Upper lobe of left lung (tissue), 6 donors: ENCODE data around the gene ARHGAP19. TPM values are rescaled to one million over a fixed set of nuclear protein-coding genes. Genes with fewer than 3 reads are reported as not detected.

ENCODE experiments used
- ATAC-seq, 2 donors: fragments of 200-7000 bp; cut with Tn5 transposase; one replicate each; pipeline ENCODE4 v1.9.1; 2022; ENCODE audit warnings: mild to moderate bottlenecking in 2 of 2, moderate library complexity in 2 of 2; ENCODE audit not compliant: low FRiP score in 2 of 2
- DNase-seq, 2 donors: peaks; one replicate each; pipeline ENCODE4 v3.0.0-alpha.2; 2019 to 2020
- H3K27ac ChIP-seq, 4 donors: fragments of 200-600 bp; sonication (generic); one replicate each; pipeline ENCODE4 v1.5.1; 2016 to 2019
- H3K27me3 ChIP-seq, 4 donors: fragments of 200-600 bp; sonication (generic); one replicate each; pipeline ENCODE4 v1.5.1; 2017 to 2019
- H3K36me3 ChIP-seq, 4 donors: fragments of 200-600 bp; sonication (generic); one replicate each; pipeline ENCODE4 v1.5.1; 2016 to 2019
- H3K4me1 ChIP-seq, 4 donors: fragments of 200-600 bp; sonication (generic); one replicate each; pipeline ENCODE4 v1.5.1; 2018 to 2019
- H3K4me3 ChIP-seq, 4 donors: fragments of 200-600 bp; sonication (generic); one replicate each; pipeline ENCODE4 v1.5.1; 2017 to 2019; ENCODE audit warnings: mild to moderate bottlenecking in 2 of 4, moderate library complexity in 1 of 4
- H3K9me3 ChIP-seq, 4 donors: fragments of 200-600 bp; sonication (generic); one replicate each; pipeline ENCODE4 v1.5.1; 2018 to 2019
- CTCF ChIP-seq, 6 experiments: fragments of 450-650 bp in 4 of 6; fragments of 200-600 bp in 2 of 6; sonication (generic) in 2 of 6; IDR thresholded peaks; one replicate each; pipeline ENCODE4 v1.5.1; 2016 to 2019; ENCODE audit warnings: antibody characterized with exemption in 6 of 6
- EP300 ChIP-seq, 4 donors: sonication (generic); formaldehyde crosslinking; IDR thresholded peaks; one replicate each; pipeline ENCODE4 v1.5.1; 2017; ENCODE audit warnings: antibody characterized with exemption in 4 of 4, control low read depth in 2 of 4
- POLR2A ChIP-seq, 4 donors: fragments of 450-650 bp; IDR thresholded peaks; one replicate each; pipeline ENCODE4 v1.5.1; 2016 to 2017; ENCODE audit warnings: antibody characterized with exemption in 4 of 4, mild to moderate bottlenecking in 2 of 4
- POLR2AphosphoS5 ChIP-seq, 2 donors: sonication (generic); formaldehyde crosslinking; IDR thresholded peaks; one replicate each; pipeline ENCODE4 v1.5.1; 2017; ENCODE audit warnings: antibody characterized with exemption in 2 of 2
- WGBS, 2 donors: methylation state at CpG; one replicate each; pipeline ENCODE4 v1.1.5; 2017 to 2018; 5-methylcytosine and 5-hydroxymethylcytosine counted together
- total RNA-seq, 6 donors: library from RNA; depleted of rRNA in 4 of 6; stranded (reverse); fragments of >200 nt in 4 of 6; gene quantifications; one replicate each; pipeline versions ENCODE4 v1.1.0 to v1.2.1, GENCODE V29; 2016 to 2021
- donor health status: DM: no; HTN: no; CAD: no; lungs with moderate emphysema.
- donor health status: DM: no; HTN: yes; CAD: no; lungs with severe emphysema.

ARHGAP19 gene
- total RNA-seq, 6 donors from 2014 or later = 3.8 to 19.9 (median 10.9) TPM

DNA sequence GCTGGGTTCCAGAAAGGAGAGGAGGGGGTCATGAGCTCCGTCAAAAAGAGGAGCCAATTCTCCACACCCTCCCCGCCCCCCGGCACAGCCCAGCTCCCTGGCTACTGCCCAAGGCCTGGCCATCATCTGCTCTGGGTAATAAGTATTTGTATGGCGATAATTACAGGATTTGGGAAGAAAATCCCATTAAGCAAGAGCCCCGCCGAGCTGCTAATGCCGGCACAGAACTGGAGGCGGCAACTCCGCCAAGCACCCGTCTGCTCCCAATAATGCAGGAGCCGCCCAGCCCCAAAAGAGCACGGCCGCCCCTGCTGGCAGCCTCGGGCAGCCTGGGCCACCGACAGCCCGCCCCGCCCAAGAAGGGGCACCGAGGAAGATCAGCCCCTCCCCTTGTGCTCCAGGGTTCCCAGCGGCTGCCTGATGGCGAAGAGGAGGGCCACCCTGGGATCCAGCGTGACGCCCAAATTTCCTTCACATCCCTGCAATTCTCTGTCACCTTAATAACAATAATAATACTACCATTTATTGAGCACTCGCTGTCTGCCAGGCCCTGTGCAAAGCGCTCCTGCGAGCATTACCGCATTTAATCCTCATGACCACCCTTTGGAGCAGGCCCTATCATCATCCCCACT lies 112.6 kb downstream of the ARHGAP19 start:
- Histone ChIP-seq H3K27me3 (peaks cover 0 to 2% (median 1%) of the 10 kb centered on the region in 4 donors), H3K9me3 (no peaks in the 10 kb centered on the region), H3K36me3 (no peaks in the 10 kb centered on the region), H3K4me3 (no peak overlapping the region), H3K4me1 (peaks cover 0 to 6% (median 0%) of the 10 kb centered on the region in 4 donors), H3K27ac (no peak overlapping the region)
- peak in 1 of 2 donors; percentile 81 for DNase-seq
- peak in 1 of 2 donors; percentile 38 for ATAC-seq
- 29 to 52% methylated on average over 11 to 17 of the region's 26 CpGs for WGBS, 2 donors
- TF ChIP-seq POLR2A (IDR thresholded peaks at IDR 0.05) (no peak), EP300 (IDR thresholded peaks at IDR 0.05) (no peak), POLR2AphosphoS5 (IDR thresholded peaks at IDR 0.05) (no peak), CTCF (IDR thresholded peaks at IDR 0.05) (peak in 1 of 6 experiments; percentile 11)

DNA sequence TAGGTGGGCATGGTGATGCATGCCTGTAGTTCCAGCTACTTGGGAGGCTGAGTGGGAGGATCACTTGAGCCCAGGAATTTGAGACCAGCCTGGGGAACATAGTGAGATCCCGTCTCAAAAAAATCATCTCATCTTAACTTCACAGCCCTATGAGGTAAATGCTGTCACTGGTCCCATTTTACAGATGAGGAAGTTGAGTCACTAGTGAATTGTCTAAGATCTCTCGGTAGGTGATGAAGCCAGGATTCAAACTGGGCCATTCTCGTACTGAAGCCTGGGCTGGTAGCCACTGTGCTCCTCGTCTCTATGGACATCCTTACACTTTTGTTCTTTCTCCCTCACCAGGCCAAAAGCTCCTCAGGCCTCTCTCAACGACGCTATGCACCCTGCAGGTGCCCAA lies 113.1 kb downstream of the ARHGAP19 start:
- ATAC-seq = no peak
- Histone ChIP-seq H3K36me3 (no peaks in the 10 kb centered on the region), H3K27me3 (no peaks in the 10 kb centered on the region), H3K9me3 (no peaks in the 10 kb centered on the region), H3K4me1 (peaks cover 0 to 6% (median 0%) of the 10 kb centered on the region in 4 donors), H3K4me3 (no peak overlapping the region), H3K27ac (no peak overlapping the region)
- 44% methylated on average over 6 of the region's 6 CpGs for WGBS, 2 donors
- TF ChIP-seq EP300 (IDR thresholded peaks at IDR 0.05) (no peak), POLR2AphosphoS5 (IDR thresholded peaks at IDR 0.05) (no peak), POLR2A (IDR thresholded peaks at IDR 0.05) (no peak), CTCF (IDR thresholded peaks at IDR 0.05) (no peak)
- DNase-seq = no peak

GRCh38 chr10:97178074-97178473 lies 114.4 kb downstream of the ARHGAP19 start:
- ATAC-seq (no peak), DNase-seq (no peak)
- Histone ChIP-seq H3K27ac (no peak overlapping the region), H3K4me1 (peaks cover 0 to 6% (median 0%) of the 10 kb centered on the region in 4 donors), H3K9me3 (no peaks in the 10 kb centered on the region), H3K27me3 (no peaks in the 10 kb centered on the region), H3K36me3 (no peaks in the 10 kb centered on the region), H3K4me3 (no peak overlapping the region)
- WGBS, 2 donors = 68 to 83% methylated on average over 5 of the region's 5 CpGs
- no peak for TF ChIP-seq POLR2AphosphoS5 (IDR thresholded peaks at IDR 0.05)
- no peak for TF ChIP-seq POLR2A (IDR thresholded peaks at IDR 0.05)
- TF ChIP-seq EP300 (IDR thresholded peaks at IDR 0.05) = no peak
- TF ChIP-seq CTCF (IDR thresholded peaks at IDR 0.05) = no peak

DNA sequence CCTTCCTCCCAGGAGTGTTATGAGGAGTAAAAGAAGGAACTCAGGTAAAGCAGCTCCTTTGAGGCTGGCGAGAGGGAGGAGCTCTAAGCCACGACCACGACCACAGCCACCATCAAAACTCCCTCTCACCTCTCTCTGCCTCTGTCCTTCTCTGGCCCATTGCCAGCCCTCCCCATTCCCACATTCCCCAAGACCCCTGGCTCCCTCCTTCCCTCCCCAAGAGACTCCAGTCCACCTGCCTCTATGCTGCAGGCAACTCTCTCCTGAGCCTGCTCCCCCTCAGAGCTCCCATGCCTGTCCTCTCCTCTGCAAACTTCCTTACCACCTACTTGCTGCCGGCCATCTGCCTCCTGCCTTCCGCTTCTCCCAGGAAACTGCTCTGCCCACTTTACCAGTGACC lies 116.2 kb downstream of the ARHGAP19 start:
- Histone ChIP-seq H3K27me3 (no peaks in the 10 kb centered on the region), H3K4me3 (no peak overlapping the region), H3K4me1 (peaks cover 0 to 6% (median 0%) of the 10 kb centered on the region in 4 donors), H3K36me3 (no peaks in the 10 kb centered on the region), H3K9me3 (no peaks in the 10 kb centered on the region), H3K27ac (no peak overlapping the region)
- ATAC-seq = no peak
- 69% methylated on average over 5 of the region's 5 CpGs for WGBS, 2 donors
- TF ChIP-seq CTCF (IDR thresholded peaks at IDR 0.05) = no peak
- no peak for TF ChIP-seq EP300 (IDR thresholded peaks at IDR 0.05)
- no peak for TF ChIP-seq POLR2A (IDR thresholded peaks at IDR 0.05)
- no peak for TF ChIP-seq POLR2AphosphoS5 (IDR thresholded peaks at IDR 0.05)
- DNase-seq = no peak

DNA sequence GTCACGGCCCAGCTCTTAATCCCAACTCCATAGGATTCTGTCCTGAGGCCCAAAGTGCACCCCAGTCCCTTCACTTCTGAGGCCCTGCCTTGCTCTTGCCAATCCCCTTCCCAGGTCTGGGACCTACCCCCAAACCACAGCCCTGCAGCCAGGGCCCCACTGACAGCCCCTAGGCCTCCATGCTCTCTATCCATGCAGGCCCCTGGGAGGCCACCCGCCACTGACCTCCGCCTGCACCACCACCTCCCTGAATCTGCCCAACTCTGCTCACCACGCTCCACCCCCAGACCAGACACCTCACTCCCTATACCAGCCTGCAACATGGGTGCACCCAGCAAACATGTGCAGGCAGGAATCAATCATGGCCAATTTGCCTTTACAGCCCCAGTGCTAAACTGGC lies 116.9 kb downstream of the ARHGAP19 start:
- H3K27ac ChIP-seq = no peak overlapping the region
- peaks cover 0 to 6% (median 0%) of the 10 kb centered on the region in 4 donors for H3K4me1 ChIP-seq
- no peaks in the 10 kb centered on the region for H3K27me3 ChIP-seq
- H3K4me3 ChIP-seq = no peak overlapping the region
- ATAC-seq = no peak
- no peak for DNase-seq
- no peaks in the 10 kb centered on the region for H3K36me3 ChIP-seq
- H3K9me3 ChIP-seq = no peaks in the 10 kb centered on the region
- 96 to 98% methylated on average over 3 to 4 of the region's 4 CpGs for WGBS, 2 donors
- TF ChIP-seq POLR2AphosphoS5 (IDR thresholded peaks at IDR 0.05) = no peak
- no peak for TF ChIP-seq POLR2A (IDR thresholded peaks at IDR 0.05)
- TF ChIP-seq EP300 (IDR thresholded peaks at IDR 0.05) = no peak
- TF ChIP-seq CTCF (IDR thresholded peaks at IDR 0.05) = no peak
